Esophagus squamous epithelium (tissue), 4 donors: ENCODE measurements around the gene PAPOLG.

Experiments used
- POLR2A ChIP-seq, 4 donors: fragments of 450-650 bp; IDR thresholded peaks; one replicate each; pipeline ENCODE4 v1.6.1; 2017; ENCODE audit warnings: antibody characterized with exemption in 4 of 4, mild to moderate bottlenecking in 4 of 4, moderate library complexity in 3 of 4
- TF ChIP-seq, protein P1 (sequence below), 6 experiments: fragments of 450-650 bp in 4 of 6; fragments of 200-600 bp in 2 of 6; sonication (generic) in 2 of 6; IDR thresholded peaks; one replicate each; pipeline ENCODE4 v1.5.1; 2016 to 2019; ENCODE audit warnings: antibody characterized with exemption in 6 of 6, mild to moderate bottlenecking in 4 of 6, moderate library complexity in 4 of 6

DNA sequence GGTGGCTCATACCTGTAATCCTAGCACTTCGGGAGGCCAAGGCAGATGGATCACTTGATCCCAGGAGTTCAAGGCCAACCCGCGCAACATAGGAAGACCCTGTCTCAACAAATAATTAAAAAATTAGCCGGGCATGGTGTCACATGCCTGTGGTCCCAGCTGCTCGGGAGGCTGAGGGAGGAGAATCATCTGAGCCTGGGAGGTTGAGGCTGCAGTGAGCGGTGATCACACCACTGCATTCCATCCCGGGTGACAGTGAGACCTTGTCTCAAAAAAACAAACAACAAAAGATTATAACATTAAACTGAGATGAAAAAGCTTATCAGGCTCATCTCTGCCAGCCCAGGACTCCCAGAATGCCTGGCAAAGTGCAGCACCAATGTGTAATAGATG, 50.5 kb downstream of the PAPOLG start:
- TF ChIP-seq, protein P1, sequence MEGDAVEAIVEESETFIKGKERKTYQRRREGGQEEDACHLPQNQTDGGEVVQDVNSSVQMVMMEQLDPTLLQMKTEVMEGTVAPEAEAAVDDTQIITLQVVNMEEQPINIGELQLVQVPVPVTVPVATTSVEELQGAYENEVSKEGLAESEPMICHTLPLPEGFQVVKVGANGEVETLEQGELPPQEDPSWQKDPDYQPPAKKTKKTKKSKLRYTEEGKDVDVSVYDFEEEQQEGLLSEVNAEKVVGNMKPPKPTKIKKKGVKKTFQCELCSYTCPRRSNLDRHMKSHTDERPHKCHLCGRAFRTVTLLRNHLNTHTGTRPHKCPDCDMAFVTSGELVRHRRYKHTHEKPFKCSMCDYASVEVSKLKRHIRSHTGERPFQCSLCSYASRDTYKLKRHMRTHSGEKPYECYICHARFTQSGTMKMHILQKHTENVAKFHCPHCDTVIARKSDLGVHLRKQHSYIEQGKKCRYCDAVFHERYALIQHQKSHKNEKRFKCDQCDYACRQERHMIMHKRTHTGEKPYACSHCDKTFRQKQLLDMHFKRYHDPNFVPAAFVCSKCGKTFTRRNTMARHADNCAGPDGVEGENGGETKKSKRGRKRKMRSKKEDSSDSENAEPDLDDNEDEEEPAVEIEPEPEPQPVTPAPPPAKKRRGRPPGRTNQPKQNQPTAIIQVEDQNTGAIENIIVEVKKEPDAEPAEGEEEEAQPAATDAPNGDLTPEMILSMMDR (IDR thresholded peaks at IDR 0.05), result no peak
- no peak for TF ChIP-seq POLR2A (IDR thresholded peaks at IDR 0.05)
